HEK293 (cell line): ENCODE results near the gene PHLDA1.

Experiments used
- CTCF ChIA-PET: fragments of 350-600 bp; formaldehyde crosslinking; extraction: SDS; loops from one replicate; lab custom pipeline; 2021; ENCODE audit warnings: antibody characterized with exemption; lab: Yijun Ruan, JAX
- POLR2A ChIA-PET: fragments of 300-600 bp; formaldehyde crosslinking; extraction: SDS; loops from one replicate; lab custom pipeline; 2020; ENCODE audit warnings: antibody characterized with exemption, inconsistent platforms; lab: Yijun Ruan, JAX
- H3K27ac ChIP-seq: fragments of 200-500 bp; sonication (Bioruptor generic); 2 replicates; pipeline ENCODE4 v1.5.1; 2014; ENCODE audit warnings: low read depth, low read length, control low read depth, inconsistent platforms; ENCODE audit errors: extremely low read depth
- H3K36me3 ChIP-seq, 2 experiments: fragments of 200-500 bp in 1 of 2; sonication (Bioruptor generic) in 1 of 2; 1 replicate in 1 of 2; 2 replicates in 1 of 2; pipeline ENCODE4 v1.5.1; 2014 to 2017; ENCODE audit warnings: inconsistent platforms in 2 of 2, low read length in 2 of 2; ENCODE audit not compliant: control insufficient read depth in 2 of 2, insufficient read depth in 1 of 2
- H3K4me1 ChIP-seq: fragments of 200-500 bp; sonication (Bioruptor generic); 2 replicates; pipeline ENCODE4 v1.5.1; 2014; ENCODE audit warnings: mild to moderate bottlenecking, low read length, inconsistent platforms; ENCODE audit not compliant: control insufficient read depth, insufficient read depth
- H3K4me3 ChIP-seq: 2 replicates; pipeline ENCODE4 v1.5.1; 2011; ENCODE audit warnings: low read depth, mild to moderate bottlenecking, control low read depth, low read length, moderate library complexity
- H3K9me3 ChIP-seq: fragments of 200-500 bp; sonication (Bioruptor generic); 2 replicates; pipeline ENCODE4 v1.5.1; 2014; ENCODE audit warnings: low read depth, low read length, inconsistent platforms; ENCODE audit not compliant: control insufficient read depth, insufficient read depth
- INSM2 ChIP-seq: fragments of 450-650 bp; formaldehyde crosslinking; IDR thresholded peaks from 2 replicates; pipeline ENCODE4 v1.5.1; 2016; ENCODE audit warnings: missing biosample characterization, missing genetic modification characterization
- REPIN1 ChIP-seq: fragments of 450-650 bp; formaldehyde crosslinking; IDR thresholded peaks from 2 replicates; pipeline ENCODE4 v1.5.1; 2017; ENCODE audit warnings: missing biosample characterization, missing genetic modification characterization, low read depth
- SCRT2 ChIP-seq: fragments of 450-650 bp; formaldehyde crosslinking; IDR thresholded peaks from 2 replicates; pipeline ENCODE4 v1.5.1; 2016; ENCODE audit warnings: missing biosample characterization, missing genetic modification characterization
- WT1 ChIP-seq: fragments of 450-650 bp; formaldehyde crosslinking; IDR thresholded peaks from 2 replicates; pipeline ENCODE4 v1.5.1; 2016; ENCODE audit warnings: missing biosample characterization, missing genetic modification characterization
- ZFP37 ChIP-seq: fragments of 450-650 bp; formaldehyde crosslinking; IDR thresholded peaks from 2 replicates; pipeline ENCODE4 v1.5.1; 2016; ENCODE audit warnings: missing biosample characterization, missing genetic modification characterization
- ZNF157 ChIP-seq: fragments of 450-650 bp; formaldehyde crosslinking; IDR thresholded peaks from 2 replicates; pipeline ENCODE4 v1.5.1; 2016; ENCODE audit warnings: missing biosample characterization, missing genetic modification characterization
- ZNF19 ChIP-seq: fragments of 450-650 bp; formaldehyde crosslinking; IDR thresholded peaks from 2 replicates; pipeline ENCODE4; 2016; ENCODE audit warnings: missing biosample characterization, missing genetic modification characterization, low read depth
- ZNF214 ChIP-seq: fragments of 450-650 bp; formaldehyde crosslinking; IDR thresholded peaks from 2 replicates; pipeline ENCODE4 v1.5.1; 2017; ENCODE audit warnings: missing biosample characterization, mild to moderate bottlenecking, missing genetic modification characterization, borderline replicate concordance
- ZNF341 ChIP-seq: fragments of 450-650 bp; formaldehyde crosslinking; IDR thresholded peaks from 2 replicates; pipeline ENCODE4; 2016; ENCODE audit warnings: low read depth, missing biosample characterization, missing genetic modification characterization
- ZNF366 ChIP-seq: fragments of 450-650 bp; formaldehyde crosslinking; conservative IDR thresholded peaks from 2 replicates; pipeline ENCODE4 v1.5.1; 2016; ENCODE audit warnings: missing biosample characterization, missing genetic modification characterization
- ZNF394 ChIP-seq: fragments of 450-650 bp; formaldehyde crosslinking; IDR thresholded peaks from 2 replicates; pipeline ENCODE4 v1.5.1; 2016; ENCODE audit warnings: missing biosample characterization, missing genetic modification characterization, mild to moderate bottlenecking, moderate library complexity, borderline replicate concordance
- ZNF488 ChIP-seq: fragments of 450-650 bp; formaldehyde crosslinking; IDR thresholded peaks from 2 replicates; pipeline ENCODE4 v1.5.1; 2016; ENCODE audit warnings: missing biosample characterization, missing genetic modification characterization
- ZNF514 ChIP-seq: fragments of 450-650 bp; formaldehyde crosslinking; IDR thresholded peaks from 2 replicates; pipeline ENCODE4 v1.5.1; 2016; ENCODE audit warnings: missing biosample characterization, missing genetic modification characterization
- ZNF530 ChIP-seq: fragments of 450-650 bp; formaldehyde crosslinking; IDR thresholded peaks from 2 replicates; pipeline ENCODE4 v1.5.1; 2016; ENCODE audit warnings: low read depth, missing biosample characterization, missing genetic modification characterization
- ZNF623 ChIP-seq: fragments of 450-650 bp; formaldehyde crosslinking; IDR thresholded peaks from 2 replicates; pipeline ENCODE4 v1.5.1; 2016; ENCODE audit warnings: missing biosample characterization, missing genetic modification characterization
- ZNF660 ChIP-seq: fragments of 450-650 bp; IDR thresholded peaks from 2 replicates; pipeline ENCODE4 v1.5.1; 2018; ENCODE audit warnings: missing biosample characterization, mild to moderate bottlenecking, missing genetic modification characterization
- ZNF664 ChIP-seq: fragments of 450-650 bp; formaldehyde crosslinking; IDR thresholded peaks from 2 replicates; pipeline ENCODE4 v1.5.1; 2016; ENCODE audit warnings: missing biosample characterization, missing genetic modification characterization
- ZNF768 ChIP-seq: fragments of 450-650 bp; formaldehyde crosslinking; IDR thresholded peaks from 2 replicates; pipeline ENCODE4 v1.5.1; 2018; ENCODE audit warnings: missing biosample characterization, mild to moderate bottlenecking, missing genetic modification characterization

PHLDA1 gene

GRCh38 chr12:76006028-76006925 lies 25.3 kb downstream of the PHLDA1 start (continued):
- no peak for TF ChIP-seq ZNF664 (tag by site-specific recombination)
- TF ChIP-seq, all 188 proteins: peak for 0

- Histone ChIP-seq H3K36me3 (no peaks in the 10 kb centered on the region), H3K27ac (no peak overlapping the region), H3K4me1 (no peaks in the 10 kb centered on the region), H3K4me3 (no peak overlapping the region), H3K9me3 (no peaks in the 10 kb centered on the region)
- no peak for TF ChIP-seq ZNF660
- TF ChIP-seq ZNF768, result no peak
- no peak for TF ChIP-seq ZNF19 (tag by site-specific recombination)
- no peak for TF ChIP-seq ZFP37
- no peak for TF ChIP-seq ZNF530
- no peak for TF ChIP-seq ZNF394 (tag by site-specific recombination)
- no peak for TF ChIP-seq ZNF514 (tag by site-specific recombination)
- no peak for TF ChIP-seq SCRT2 (tag by site-specific recombination)
- no peak for TF ChIP-seq ZNF623 (tag by site-specific recombination)
- TF ChIP-seq ZNF157, result no peak
- no peak for TF ChIP-seq INSM2 (tag by site-specific recombination)
- POLR2A ChIA-PET, result no interaction called here
- CTCF ChIA-PET, result no interaction called here
Measured at GRCh38 chr12:76003355-76003638, 28.3 kb downstream of the PHLDA1 start.

DNA sequence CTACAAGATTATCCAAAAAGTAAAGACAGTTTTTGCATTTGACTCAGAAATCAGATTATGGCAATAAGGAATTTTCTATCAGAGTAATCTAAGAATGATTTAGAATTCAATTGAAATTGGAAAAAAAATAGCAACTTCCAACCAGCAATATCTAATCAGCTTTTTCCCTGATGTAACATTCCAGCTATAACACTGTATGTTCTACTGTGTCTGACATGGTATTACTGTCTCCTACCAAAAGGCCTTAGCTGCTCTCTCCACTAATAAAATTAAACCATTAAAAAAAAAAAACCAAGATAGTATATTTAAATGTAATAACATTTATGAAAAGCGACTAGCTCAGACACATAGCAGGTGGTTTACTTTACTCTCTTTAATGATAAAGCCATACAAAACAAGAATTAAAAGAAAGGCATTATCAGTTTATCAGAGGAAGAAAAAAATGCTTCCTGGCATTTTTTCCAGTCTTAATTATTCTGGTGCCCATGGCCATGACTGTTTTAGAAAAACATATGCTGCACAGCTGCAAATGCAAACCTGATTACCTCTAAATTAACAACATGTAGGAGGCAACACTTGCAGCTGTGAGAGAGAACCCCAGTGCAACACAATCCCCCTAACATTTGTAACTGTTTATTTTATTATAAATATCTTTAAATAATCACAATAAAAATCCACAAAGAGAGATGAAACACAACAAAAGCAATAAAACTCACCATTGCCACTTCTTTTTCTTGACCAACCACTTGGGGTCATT lies 28.8 kb downstream of the PHLDA1 start:
- Histone ChIP-seq H3K4me1 (no peaks in the 10 kb centered on the region), H3K4me3 (no peak overlapping the region), H3K36me3 (no peaks in the 10 kb centered on the region), H3K27ac (no peak overlapping the region), H3K9me3 (no peaks in the 10 kb centered on the region)
- ChIA-PET POLR2A (no interaction called here), CTCF (no interaction called here)
- TF ChIP-seq WT1 (no peak), REPIN1 (tag by site-specific recombination) (no peak), ZNF341 (tag by site-specific recombination) (no peak), ZNF623 (tag by site-specific recombination) (no peak), ZNF214 (no peak), ZNF366 (no peak), ZNF488 (tag by site-specific recombination) (no peak)
